HFFc6 (cell line): Measurements from ENCODE around the gene STK40. TPM values are rescaled to one million over a fixed set of nuclear protein-coding genes. Genes with fewer than 3 reads are reported as not detected.
A peak's percentile ranks its signal among the peaks of the same experiment; 100 is the strongest.

Experiments used
- DNase-seq: peaks from one replicate; pipeline ENCODE4 v3.0.0-alpha.2; 2018
- H3K27ac Mint-ChIP-seq: 2 replicates; pipeline ENCODE4 v1.8.0; 2020; ENCODE audit warnings: mild to moderate bottlenecking, mixed read lengths
- H3K27me3 Mint-ChIP-seq: 2 replicates; pipeline ENCODE4 v1.8.0; 2021; ENCODE audit warnings: mild to moderate bottlenecking, moderate library complexity, mixed read lengths; ENCODE audit not compliant: insufficient read depth
- H3K36me3 Mint-ChIP-seq: 2 replicates; pipeline ENCODE4 v1.8.0; 2021; ENCODE audit warnings: low read depth, mixed read lengths
- H3K4me1 Mint-ChIP-seq: 2 replicates; pipeline ENCODE4 v1.8.0; 2020; ENCODE audit warnings: low read depth, mixed read lengths
- H3K4me3 Mint-ChIP-seq: 2 replicates; pipeline ENCODE4 v1.8.0; 2020; ENCODE audit warnings: mild to moderate bottlenecking, moderate library complexity, mixed read lengths
- H3K9me3 Mint-ChIP-seq: 2 replicates; pipeline ENCODE4 v1.8.0; 2020; ENCODE audit warnings: mild to moderate bottlenecking, mixed read lengths
- total RNA-seq, 6 experiments: library from RNA; stranded (reverse); fragmentation: NEBNext Ultra II Directional; extraction: Animal tissue kit (Norgen Biotek cat#: 25700); gene quantifications; 2 replicates in 1 of 6; 3 replicates in 5 of 6; pipeline ENCODE4 v1.2.3, GENCODE V29; 2021
- TF ChIP-seq, protein P1 (sequence below): fragments of 200-600 bp; sonication (generic); IDR thresholded peaks from 2 replicates; pipeline ENCODE4 v1.5.0; 2021; ENCODE audit warnings: antibody characterized with exemption, mild to moderate bottlenecking

STK40 gene
- total RNA-seq, 6 experiments from 2014 or later, result 24.1 to 26.5 (median 25.1) TPM

DNA sequence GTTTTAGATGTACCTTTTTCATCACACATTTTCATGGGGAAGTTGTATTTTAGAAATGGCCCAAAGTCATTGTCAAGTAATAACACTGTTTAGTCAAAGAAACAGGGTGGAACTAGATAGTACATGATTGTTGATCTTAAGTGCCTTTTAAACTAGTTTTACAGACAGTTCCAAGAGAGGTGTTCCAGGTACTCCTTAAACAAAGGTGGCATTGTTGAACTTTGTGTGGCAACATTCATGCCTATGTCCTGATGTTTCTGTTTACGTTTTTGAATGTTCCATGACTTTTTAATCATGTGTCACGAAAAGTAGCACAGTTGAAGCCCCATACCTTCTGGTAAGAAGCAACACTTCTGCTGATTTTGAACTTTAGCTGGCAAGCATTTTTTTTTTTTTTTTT is 88.7 kb downstream of the STK40 start:
- Mint-ChIP-seq H3K9me3 (no peaks in the 10 kb centered on the region), H3K27me3 (peaks cover 2% of the 10 kb centered on the region; the same call in 1 of the 2 replicates), H3K27ac (peak overlapping the region; percentile 58), H3K4me1 (peaks cover 20% of the 10 kb centered on the region), H3K4me3 (no peak overlapping the region), H3K36me3 (peaks cover 41% of the 10 kb centered on the region)
- TF ChIP-seq, protein P1, sequence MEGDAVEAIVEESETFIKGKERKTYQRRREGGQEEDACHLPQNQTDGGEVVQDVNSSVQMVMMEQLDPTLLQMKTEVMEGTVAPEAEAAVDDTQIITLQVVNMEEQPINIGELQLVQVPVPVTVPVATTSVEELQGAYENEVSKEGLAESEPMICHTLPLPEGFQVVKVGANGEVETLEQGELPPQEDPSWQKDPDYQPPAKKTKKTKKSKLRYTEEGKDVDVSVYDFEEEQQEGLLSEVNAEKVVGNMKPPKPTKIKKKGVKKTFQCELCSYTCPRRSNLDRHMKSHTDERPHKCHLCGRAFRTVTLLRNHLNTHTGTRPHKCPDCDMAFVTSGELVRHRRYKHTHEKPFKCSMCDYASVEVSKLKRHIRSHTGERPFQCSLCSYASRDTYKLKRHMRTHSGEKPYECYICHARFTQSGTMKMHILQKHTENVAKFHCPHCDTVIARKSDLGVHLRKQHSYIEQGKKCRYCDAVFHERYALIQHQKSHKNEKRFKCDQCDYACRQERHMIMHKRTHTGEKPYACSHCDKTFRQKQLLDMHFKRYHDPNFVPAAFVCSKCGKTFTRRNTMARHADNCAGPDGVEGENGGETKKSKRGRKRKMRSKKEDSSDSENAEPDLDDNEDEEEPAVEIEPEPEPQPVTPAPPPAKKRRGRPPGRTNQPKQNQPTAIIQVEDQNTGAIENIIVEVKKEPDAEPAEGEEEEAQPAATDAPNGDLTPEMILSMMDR, result no peak
- no peak for DNase-seq

DNA sequence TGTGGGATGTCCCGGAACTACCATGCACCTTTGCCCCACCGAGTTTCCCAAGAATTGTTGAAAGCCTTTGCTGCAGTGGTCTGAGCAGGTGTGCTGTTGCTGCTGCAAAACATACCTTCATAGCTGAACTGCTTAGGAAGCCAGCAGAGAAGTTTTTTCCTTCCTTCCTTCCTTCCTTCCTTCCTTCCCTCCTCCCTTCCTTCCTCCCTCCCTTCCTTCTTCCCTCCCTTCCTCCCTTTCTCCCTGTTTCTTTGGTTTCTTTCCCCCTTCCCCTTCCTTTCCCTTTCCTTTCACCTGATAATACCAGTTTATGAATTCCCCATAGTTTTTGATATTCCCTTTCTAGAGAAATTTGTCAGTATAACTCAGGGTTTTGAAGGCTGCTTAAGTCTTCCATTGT is 90.3 kb downstream of the STK40 start:
- TF ChIP-seq, protein P1, result no peak
- no peak for DNase-seq
- no peak overlapping the region for H3K27ac Mint-ChIP-seq
- H3K36me3 Mint-ChIP-seq, result peaks cover 44% of the 10 kb centered on the region
- H3K9me3 Mint-ChIP-seq, result no peaks in the 10 kb centered on the region
- no peak overlapping the region for H3K4me3 Mint-ChIP-seq
- peaks cover 2% of the 10 kb centered on the region; the same call in 1 of the 2 replicates for H3K27me3 Mint-ChIP-seq
- H3K4me1 Mint-ChIP-seq, result peaks cover 21% of the 10 kb centered on the region

Other genes starting within 250 kb of the STK40 start
- 10 to 100 TPM; 76.6 to 93.4 (median 78.6) TPM for gene TRAPPC3, start 236.4 kb downstream of the STK40 start, total RNA-seq
- 100 to 1,000 TPM; 202 to 234 (median 210) TPM for gene MAP7D1, start 229.8 kb downstream of the STK40 start, total RNA-seq
- 100 to 1,000 TPM; 116 to 126 (median 121) TPM for gene THRAP3, start 161.5 kb downstream of the STK40 start, total RNA-seq
- gene SH3D21, start 79.6 kb downstream of the STK40 start, total RNA-seq, result 1 to 10 TPM; 2.7 to 5.3 (median 2.9) TPM
- 100 to 1,000 TPM; 152 to 206 (median 155) TPM for gene EVA1B, start 62.3 kb downstream of the STK40 start, total RNA-seq
- 10 to 100 TPM; 44.6 to 58.7 (median 49.6) TPM for gene LSM10, start 12.0 kb upstream of the STK40 start, total RNA-seq
- 10 to 100 TPM in 1 of 6 experiments, 1 to 10 TPM in 5; 6.0 to 11.0 (median 7.2) TPM for gene OSCP1, start 64.5 kb upstream of the STK40 start, total RNA-seq
- 10 to 100 TPM; 74.1 to 96.1 (median 88.4) TPM for gene MRPS15, start 78.5 kb upstream of the STK40 start, total RNA-seq
- not detected for gene CSF3R, start 97.0 kb upstream of the STK40 start, total RNA-seq